Adipose tissue (tissue), 3 donors: ENCODE results near the gene EPHB4. TPM values are rescaled to one million over a fixed set of nuclear protein-coding genes. Genes with fewer than 3 reads are reported as not detected.
"Not testable (repeated sequence)": the region's sequence is repeated elsewhere in the genome, so short reads cannot be mapped to it uniquely, and the experiment has no call there.

Experiments
- H3K27ac ChIP-seq: one replicate; pipeline ENCODE4 v1.5.1; 2013; ENCODE audit warnings: low read depth, low read length
- WGBS, 3 donors: extraction: QIAGEN DNeasy Blood & Tissue Kit; methylation state at CpG; one replicate each; pipeline ENCODE4 v1.1.7; 2013; 5-methylcytosine and 5-hydroxymethylcytosine counted together
- polyA plus RNA-seq, 3 donors: library from polyadenylated mRNA; stranded (reverse); fragments of 200-250 nt; gene quantifications; one replicate each; pipeline ENCODE4 v1.2.3, GENCODE V29; 2013
- donor health status: healthy with polysubstance abuse.
- donor health status: Bipolar disorder and iron deficiency.
- donor health status: healthy.

EPHB4 gene
- polyA plus RNA-seq, 3 donors, result 22.2 to 37.5 (median 22.6) TPM

GRCh38 chr7:100856871-100857282, 29.6 kb upstream of the EPHB4 start:
- H3K27ac ChIP-seq, result no peak overlapping the region
- 85 to 90% (median 89%) methylated on average over 16 of the region's 16 CpGs for WGBS, 3 donors

DNA sequence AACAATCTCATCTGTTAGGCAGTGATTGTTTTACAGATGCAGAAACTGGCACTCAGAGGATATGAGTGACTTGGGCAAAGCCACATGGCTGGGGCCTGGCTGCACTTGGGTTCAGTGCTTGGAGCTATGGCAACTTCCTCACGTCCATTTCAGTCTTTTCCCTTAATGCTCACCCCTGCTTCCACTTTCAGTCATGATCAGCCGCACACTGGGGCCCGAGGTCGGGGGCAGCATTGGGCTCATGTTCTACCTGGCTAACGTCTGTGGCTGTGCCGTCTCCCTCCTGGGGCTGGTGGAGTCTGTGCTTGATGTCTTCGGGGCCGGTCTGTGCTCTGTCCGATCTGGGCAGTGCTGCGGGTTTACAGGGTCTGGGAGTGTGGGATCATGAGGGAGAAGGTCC, 28.2 kb upstream of the EPHB4 start:
- 86 to 92% (median 92%) methylated on average over 10 of the region's 10 CpGs for WGBS, 3 donors
- H3K27ac ChIP-seq, result no peak overlapping the region

DNA sequence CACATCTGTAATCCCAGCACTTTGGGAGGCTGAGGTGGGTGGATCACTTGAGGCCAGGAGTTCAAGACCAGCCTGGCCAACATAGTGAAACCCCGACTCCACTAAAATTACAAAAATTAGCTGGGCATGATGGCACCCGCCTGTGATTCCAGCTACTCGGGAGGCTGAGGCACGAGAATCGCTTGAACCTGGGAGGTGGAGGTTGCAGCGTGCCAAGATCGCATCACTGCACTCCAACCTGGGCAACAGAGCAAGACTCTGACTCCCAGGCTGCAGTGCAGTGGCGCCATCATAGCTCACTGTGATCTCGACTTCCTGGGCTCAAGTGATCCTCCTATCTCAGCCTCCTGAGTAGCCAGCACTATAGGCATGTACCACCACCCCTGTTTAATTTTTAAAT, 27.6 kb upstream of the EPHB4 start:
- not testable (repeated sequence) for H3K27ac ChIP-seq
- 95 to 97% (median 96%) methylated on average over 9 of the region's 9 CpGs for WGBS, 3 donors

DNA sequence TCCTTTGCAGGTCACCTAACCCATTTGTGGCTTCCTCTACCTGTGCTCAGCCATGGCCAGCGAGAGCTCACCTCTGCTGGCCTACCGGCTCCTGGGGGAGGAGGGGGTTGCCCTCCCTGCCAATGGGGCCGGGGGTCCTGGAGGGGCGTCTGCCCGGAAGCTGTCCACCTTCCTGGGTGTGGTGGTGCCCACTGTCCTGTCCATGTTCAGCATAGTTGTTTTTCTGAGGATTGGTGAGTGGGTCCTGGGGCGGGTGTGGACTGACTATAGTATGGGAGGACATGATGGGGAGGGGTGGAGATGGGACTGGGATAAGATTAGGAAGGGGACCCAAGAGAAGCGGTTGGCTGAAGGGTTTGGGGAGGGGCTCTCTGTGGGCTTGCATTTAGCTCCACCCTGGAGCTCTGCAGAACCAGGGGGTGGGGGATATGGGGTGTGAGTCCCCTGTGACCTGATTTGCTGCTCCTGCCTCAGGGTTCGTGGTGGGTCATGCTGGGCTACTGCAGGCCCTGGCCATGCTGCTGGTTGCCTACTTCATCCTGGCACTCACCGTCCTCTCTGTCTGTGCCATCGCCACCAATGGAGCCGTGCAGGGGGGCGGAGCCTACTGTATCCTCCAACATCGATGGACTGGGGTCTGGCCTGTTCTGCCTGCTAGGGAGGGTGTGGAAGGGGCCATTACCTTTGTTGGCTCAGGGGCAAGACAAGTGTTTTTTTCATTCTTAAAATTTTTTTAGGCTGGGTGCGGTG, 27.0 kb upstream of the EPHB4 start:
- no peak overlapping the region for H3K27ac ChIP-seq
- 90 to 94% (median 90%) methylated on average over 14 of the region's 14 CpGs for WGBS, 3 donors

DNA sequence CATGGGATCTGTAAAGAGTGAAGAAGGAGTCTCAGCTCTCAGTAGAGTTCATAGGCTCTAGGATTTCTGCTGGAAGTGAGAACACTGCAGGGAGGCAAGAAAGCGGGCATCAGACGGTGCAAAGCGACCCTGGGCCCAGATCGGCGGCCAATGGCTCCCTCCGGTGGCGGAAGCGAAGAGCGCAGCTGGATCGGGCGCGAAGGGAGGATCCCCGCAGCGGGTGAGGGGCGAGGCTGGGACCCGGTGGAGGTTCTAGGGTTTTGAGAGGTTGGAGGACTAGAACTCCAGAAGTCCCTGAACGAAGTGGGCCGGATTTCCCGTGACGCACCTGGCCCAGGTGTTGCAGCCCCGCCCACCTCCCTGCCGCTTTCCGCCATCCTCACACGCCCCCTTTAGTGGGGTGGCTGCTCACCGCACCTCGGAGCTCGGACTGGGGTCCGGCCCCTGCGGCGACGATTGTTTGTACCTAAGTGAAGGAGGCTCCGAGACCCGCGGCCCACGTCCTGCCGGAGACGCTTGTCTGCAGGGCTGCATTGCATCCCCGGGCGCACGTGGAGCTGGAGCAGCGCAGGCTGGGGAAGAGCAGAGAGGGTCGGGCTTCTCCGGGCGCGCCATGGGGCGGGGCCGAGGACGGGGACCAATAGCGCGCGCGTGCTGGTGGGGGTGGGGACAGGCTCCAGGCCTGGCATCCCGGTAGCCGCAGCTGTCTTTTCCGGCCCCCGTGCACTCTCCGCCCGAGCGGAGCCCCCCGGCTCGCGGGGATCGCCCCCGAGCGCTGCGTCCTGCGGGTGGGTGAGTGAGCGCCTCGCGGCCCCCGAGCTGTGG, 24.9 kb upstream of the EPHB4 start, which contains the start of gene SLC12A9:
SLC12A9 (plus strand) TSS at position 666 of the 825 bp plus-strand sequence. CDS start 1,485 bp downstream, outside the sequence.
- 0% methylated on average over 56 to 71 of the region's 71 CpGs for WGBS, 3 donors

GRCh38 chr7:100847360-100847759, 20.0 kb upstream of the EPHB4 start:
- WGBS, 3 donors, result 97 to 98% (median 97%) methylated on average over 4 of the region's 4 CpGs
- H3K27ac ChIP-seq, result no peak overlapping the region

More for the DNA sequence above, 24.9 kb upstream of the EPHB4 start, which contains the start of gene SLC12A9:
- H3K27ac ChIP-seq, result no peak within 1 kb of the TSS

DNA sequence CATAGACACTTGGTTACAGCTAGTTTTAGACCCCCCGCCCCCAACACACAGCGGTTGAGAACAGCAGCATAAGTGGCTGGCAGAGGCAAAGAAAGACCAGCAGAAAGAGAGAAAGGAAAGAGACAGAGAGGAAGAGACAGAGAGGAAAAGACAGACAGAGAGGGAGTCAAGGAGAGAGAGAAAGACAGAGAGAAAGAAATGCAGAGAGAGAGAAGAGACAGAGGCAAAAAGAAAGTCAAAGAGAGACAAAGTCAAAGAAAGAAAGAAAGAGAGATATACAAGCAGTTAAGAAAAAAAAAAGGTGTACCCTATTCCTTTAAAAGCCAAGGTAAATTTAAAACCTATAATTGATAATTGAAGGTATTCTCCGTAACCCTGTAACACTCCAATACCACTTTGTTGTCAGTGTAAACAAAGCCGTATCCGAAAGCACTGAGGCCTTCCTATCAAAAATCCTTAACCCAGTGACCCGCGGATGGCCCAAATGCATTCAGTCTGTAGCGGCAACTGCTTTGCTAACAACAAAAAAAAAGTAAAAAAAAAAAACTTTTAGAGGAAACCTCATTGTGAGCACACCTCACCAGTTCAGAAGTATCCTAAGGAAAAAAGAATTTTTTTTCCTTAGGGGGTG, 13.3 kb upstream of the EPHB4 start:
- H3K27ac ChIP-seq, result no peak overlapping the region

GRCh38 chr7:100839361-100839760, 12.0 kb upstream of the EPHB4 start:
- H3K27ac ChIP-seq, result no peak overlapping the region
- WGBS, 3 donors, result 97 to 98% (median 97%) methylated on average over 18 of the region's 18 CpGs

More for the DNA sequence above, 13.3 kb upstream of the EPHB4 start:
- 61 to 79% (median 77%) methylated on average over 8 of the region's 8 CpGs for WGBS, 3 donors

- 1 to 4% (median 4%) methylated on average over 37 of the region's 37 CpGs for whole genome bisulfite sequencing, 3 donors
- H3K27ac ChIP-seq, result no peak overlapping the region
Observed at GRCh38 chr7:100837099-100837836, 9.9 kb upstream of the EPHB4 start.

DNA sequence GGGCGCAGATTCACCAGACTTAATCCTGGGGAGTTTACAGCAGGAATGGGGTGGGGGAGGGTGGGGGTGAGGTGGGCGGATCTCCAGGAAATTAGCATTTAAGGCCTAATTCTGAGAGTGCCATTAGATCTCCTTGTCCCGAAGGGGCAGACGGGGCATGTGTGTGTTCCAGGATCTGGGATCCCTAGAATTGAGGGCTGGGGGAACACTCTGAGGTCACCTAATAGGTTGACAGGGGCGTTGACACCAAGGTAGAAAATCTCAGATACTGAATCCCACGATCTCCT, 9.4 kb upstream of the EPHB4 start:
- H3K27ac ChIP-seq, result no peak overlapping the region
- WGBS, 3 donors, result 33 to 46% (median 37%) methylated on average over 6 of the region's 6 CpGs

DNA sequence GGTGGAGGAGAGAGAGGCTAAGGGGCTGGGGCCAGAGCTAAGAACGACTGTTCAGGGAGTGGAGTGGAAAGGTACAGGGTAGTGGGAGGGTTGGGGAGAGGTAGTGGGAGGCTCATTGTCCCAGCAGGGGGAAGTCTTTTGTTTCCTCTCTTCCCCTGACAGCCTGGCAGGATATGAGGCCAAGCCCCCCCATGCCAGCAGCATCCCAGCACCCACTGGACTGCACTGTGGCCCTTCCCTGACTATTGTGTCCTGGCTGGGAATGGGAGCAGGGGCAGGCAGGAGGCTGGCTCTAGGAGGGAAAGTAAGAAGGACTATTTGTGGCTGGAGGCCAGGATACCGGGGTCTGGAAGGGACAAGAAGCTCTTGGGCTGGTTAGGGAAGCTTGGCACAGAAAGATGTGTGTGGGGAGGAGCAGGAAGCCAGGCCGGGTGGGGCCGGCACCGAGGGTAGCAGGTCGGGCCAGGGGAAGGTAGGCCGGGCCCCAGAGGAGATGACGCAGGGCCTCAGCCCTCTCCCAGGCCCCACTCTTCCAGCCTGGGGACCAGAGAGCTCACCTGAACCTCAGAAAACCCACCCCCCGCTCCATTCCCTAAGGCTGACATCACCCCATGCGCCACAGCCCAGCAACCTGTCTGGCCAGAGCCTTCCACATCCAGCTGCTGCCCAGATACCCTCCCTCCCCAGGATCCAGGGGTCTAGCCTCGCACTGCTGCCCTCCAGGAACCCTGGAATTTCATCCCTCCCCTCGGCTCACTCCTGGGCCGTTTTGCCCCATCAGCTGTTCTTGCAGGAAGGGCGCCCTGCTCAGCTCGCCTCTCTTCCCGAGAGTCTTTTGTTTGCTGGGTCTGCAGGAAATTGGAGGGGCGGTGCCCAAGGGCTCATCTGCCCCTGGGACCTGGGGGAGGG, 8.8 kb upstream of the EPHB4 start:
- no peak overlapping the region for H3K27ac ChIP-seq
- WGBS, 3 donors, result 25 to 49% (median 27%) methylated on average over 16 to 17 of the region's 17 CpGs

DNA sequence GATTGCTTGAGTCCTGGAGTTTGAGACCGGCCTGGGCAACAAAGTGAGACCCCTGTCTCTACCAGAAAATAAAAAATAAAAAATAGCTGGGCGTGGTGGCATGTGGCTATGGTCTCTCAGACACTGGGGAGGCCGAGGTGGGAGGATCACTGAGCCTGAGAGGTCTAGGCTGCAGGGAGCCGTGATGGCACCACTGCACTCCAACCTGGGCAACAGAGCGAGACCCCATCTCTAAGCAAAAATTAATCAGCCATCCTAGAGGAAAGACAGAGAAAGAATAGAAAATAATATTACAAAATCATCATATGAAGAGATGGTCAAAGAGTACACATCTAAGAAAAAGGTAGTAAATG, 4.9 kb upstream of the EPHB4 start:
- no peak overlapping the region for H3K27ac ChIP-seq
- WGBS, 3 donors, result 71 to 96% (median 95%) methylated on average over 5 of the region's 5 CpGs

DNA sequence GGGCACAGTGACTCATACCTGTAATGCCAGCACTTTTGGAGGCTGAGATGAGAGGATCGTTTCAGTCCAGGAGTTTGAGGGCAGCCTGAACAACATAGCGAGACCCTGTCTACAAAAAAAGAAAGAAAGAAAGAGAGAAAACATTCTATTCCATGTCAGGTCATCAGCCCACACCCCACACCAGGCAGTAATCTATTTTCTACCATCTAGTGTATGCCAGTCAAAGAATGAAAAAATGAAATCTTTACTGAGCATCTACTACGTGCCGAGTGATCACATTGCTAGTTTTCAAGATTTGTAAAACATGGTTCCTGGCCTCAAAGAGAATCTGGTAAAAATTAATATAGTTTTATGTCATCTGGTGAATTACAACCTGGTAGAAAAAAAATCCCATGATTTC, 3.1 kb upstream of the EPHB4 start:
- H3K27ac ChIP-seq, result no peak overlapping the region
- 85 to 88% (median 88%) methylated on average over 4 of the region's 4 CpGs for WGBS, 3 donors

DNA sequence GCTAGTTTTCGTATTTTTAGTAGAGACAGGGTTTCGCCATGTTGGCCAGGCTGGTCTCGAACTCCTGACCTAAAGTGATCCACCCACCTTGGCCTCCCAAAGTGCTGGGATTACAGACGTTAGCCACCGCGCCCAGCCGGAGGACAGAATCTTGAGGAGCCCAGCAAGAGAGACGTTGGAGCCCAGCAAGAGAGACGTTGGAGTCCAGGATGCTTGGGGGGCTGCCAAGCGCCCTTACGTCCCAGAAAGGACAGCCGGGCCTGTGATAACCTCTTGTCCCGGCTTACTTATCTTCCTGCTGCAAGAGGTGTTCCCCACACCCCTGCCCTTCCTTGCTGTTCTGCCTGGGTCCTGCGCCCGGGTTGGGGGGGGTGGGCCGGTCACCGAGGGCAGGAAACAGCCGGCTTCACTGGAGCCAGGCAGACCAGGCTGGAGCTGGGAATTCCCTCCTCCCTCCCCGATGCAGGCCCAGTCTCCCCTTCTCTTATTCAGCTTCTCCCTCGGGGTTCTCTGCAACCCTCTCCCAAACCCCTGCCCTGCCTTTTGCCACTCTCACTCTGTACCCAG, 1.9 kb upstream of the EPHB4 start:
- 28 to 37% (median 33%) methylated on average over 20 of the region's 20 CpGs for WGBS, 3 donors
- H3K27ac ChIP-seq, result no peak overlapping the region

DNA sequence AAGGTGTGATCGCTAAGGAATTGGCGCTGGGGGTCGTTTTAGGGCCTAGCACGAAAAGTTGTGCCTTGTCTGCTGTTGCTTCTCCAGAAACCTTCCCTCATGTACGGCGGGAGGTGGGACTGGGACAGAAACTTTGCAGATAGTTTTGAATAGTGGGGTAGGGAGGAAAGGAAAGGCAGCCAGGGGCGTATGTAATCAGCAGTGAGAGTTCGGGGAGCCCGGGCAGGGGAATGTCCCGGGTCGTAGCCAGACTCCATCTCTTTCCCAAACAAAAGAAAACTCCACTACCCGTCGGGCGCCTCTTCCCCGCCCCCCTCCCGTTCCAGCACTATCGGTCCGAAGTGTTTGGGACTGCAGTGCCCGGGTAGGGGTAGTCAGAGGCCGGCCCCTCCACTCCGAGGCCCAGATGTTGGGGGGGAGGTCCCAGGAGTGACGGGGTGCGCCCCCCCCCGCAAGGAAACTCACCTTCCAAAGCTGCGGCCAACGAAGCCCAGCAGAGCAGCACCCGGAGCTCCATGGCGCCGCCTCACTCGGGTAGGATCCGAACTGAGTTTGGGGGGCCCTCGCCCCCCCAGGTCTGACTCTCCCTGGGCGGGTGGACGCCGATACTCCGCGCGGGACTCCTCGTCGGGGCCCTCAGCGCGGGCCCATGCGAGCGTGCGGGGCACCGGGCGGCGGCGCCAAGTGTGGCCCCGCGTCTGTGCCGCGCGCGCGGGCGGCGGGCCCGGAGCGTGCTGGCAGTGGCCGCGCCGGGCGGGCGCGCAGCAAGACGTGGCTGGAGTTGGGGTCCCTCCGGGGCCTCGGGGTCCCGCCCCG, 601 bp downstream of the EPHB4 start:
- 1 to 2% (median 1%) methylated on average over 62 to 71 of the region's 71 CpGs for WGBS, 3 donors
- H3K27ac ChIP-seq, result no peak overlapping the region

DNA sequence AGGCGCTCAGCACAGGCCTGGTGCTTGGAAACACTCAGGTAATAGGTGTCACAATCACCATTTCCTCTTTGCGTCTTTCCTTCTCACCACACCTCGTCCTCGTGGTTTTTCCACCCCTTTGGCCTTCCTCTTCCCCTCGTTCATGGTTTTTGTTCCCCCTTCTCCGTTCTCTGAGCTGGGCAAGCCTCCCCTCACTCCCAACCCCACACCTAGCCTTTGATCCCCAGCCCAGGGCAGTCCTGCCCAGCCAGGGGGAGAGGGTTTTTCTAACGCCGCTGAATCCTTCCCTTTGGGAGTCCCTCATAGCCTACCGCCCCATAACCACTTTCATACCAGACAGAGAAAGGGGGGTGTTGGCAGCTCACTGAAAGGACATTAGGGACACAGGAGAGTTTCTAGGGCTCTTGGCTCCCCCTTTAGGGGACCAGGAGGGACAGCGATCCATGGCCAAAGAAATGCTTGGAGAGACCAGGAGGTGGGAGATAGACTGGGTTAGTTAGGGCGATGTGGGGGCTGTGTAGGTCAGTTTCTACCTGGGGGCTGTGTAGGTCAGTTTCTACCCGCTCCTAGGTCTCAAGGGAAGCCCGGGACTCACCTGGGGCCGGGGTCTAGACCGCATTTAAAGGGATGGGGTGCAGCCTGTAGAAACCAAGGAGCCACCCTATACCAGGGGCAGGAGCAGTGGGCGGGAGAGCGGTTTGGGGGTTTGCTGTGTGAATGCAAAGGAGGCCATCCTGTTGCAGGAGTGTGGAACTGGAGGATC, 1.4 kb downstream of the EPHB4 start:
- WGBS, 3 donors, result 14 to 18% (median 17%) methylated on average over 17 of the region's 17 CpGs
- no peak overlapping the region for H3K27ac ChIP-seq
